NCI-H226 (cell line): Measurements from ENCODE around the gene ST6GAL1.

ENCODE experiments used
- DNase-seq: peaks from one replicate; pipeline ENCODE4 v3.0.0-alpha.2; 2015

The ST6GAL1 gene

GRCh38 chr3:186917512-186918312 lies 12.6 kb upstream of the ST6GAL1 start:
- no peak for DNase-seq

GRCh38 chr3:186920301-186920700 lies 10.0 kb upstream of the ST6GAL1 start:
- no peak for DNase-seq

- DNase-seq = no peak
These were observed 9.5 kb upstream of the ST6GAL1 start for GRCh38 chr3:186920796-186921195.

- DNase-seq = no peak
These were observed 8.7 kb upstream of the ST6GAL1 start for GRCh38 chr3:186921578-186921977.

- DNase-seq = no peak
These were observed 8.1 kb upstream of the ST6GAL1 start for GRCh38 chr3:186922224-186922623.

- DNase-seq = no peak
These were observed 7.5 kb upstream of the ST6GAL1 start for GRCh38 chr3:186922790-186923189.

- DNase-seq = no peak
These were observed 7.1 kb upstream of the ST6GAL1 start for GRCh38 chr3:186923241-186923640.

GRCh38 chr3:186925826-186926225 lies 4.5 kb upstream of the ST6GAL1 start:
- no peak for DNase-seq

- DNase-seq = no peak
These were observed 1.1 kb upstream of the ST6GAL1 start for GRCh38 chr3:186929186-186929585.

- DNase-seq = no peak
These were observed 641 bp upstream of the ST6GAL1 start for GRCh38 chr3:186929685-186930084.

- peak; percentile 28 for DNase-seq
These were observed 560 bp downstream of the ST6GAL1 start for GRCh38 chr3:186930641-186931531.

- no peak for DNase-seq
These were observed 1.4 kb downstream of the ST6GAL1 start for GRCh38 chr3:186931532-186932280.

GRCh38 chr3:186932281-186933181 lies 2.2 kb downstream of the ST6GAL1 start:
- no peak for DNase-seq

GRCh38 chr3:186933816-186934215 lies 3.5 kb downstream of the ST6GAL1 start:
- no peak for DNase-seq

- no peak for DNase-seq
These were observed 4.8 kb downstream of the ST6GAL1 start for GRCh38 chr3:186935133-186935532.

- DNase-seq = no peak
These were observed 6.9 kb downstream of the ST6GAL1 start for GRCh38 chr3:186937017-186937875.

GRCh38 chr3:186938716-186939115 lies 8.4 kb downstream of the ST6GAL1 start:
- DNase-seq = peak; percentile 37

- no peak for DNase-seq
These were observed 9.2 kb downstream of the ST6GAL1 start for GRCh38 chr3:186939536-186939935.

GRCh38 chr3:186940967-186941366 lies 10.6 kb downstream of the ST6GAL1 start:
- no peak for DNase-seq

- DNase-seq = no peak
These were observed 11.8 kb downstream of the ST6GAL1 start for GRCh38 chr3:186942168-186942567.

GRCh38 chr3:186945255-186945823 lies 15.0 kb downstream of the ST6GAL1 start:
- DNase-seq = no peak
